Stimulated activated CD8-positive, alpha-beta memory T cell treated with anti-CD3 and anti-CD28 coated beads, Interleukin-7, amount 100 ng/mL, for 4 hours (primary cell): Measurements from ENCODE around the gene FHIT.

Source experiments
- DNase-seq, 2 donors: peaks; one replicate each; pipeline ENCODE4 v3.0.0-alpha.2; 2020; ENCODE audit warnings: low read depth in 2 of 2

The FHIT gene

GRCh38 chr3:60107275-60107674 lies 1144.0 kb downstream of the FHIT start:
- no peak for DNase-seq

GRCh38 chr3:60102154-60102553 lies 1149.1 kb downstream of the FHIT start:
- no peak for DNase-seq

GRCh38 chr3:60101621-60102020 lies 1149.6 kb downstream of the FHIT start:
- DNase-seq, result no peak

- no peak for DNase-seq
Observed at GRCh38 chr3:60096403-60096802, 1154.8 kb downstream of the FHIT start.

GRCh38 chr3:60095930-60096329 lies 1155.3 kb downstream of the FHIT start:
- DNase-seq, result no peak

- no peak for DNase-seq
Observed at GRCh38 chr3:60095516-60095915, 1155.7 kb downstream of the FHIT start.

- no peak for DNase-seq
Observed at GRCh38 chr3:60094392-60094947, 1156.8 kb downstream of the FHIT start.

GRCh38 chr3:60090548-60090947 lies 1160.7 kb downstream of the FHIT start:
- no peak for DNase-seq

GRCh38 chr3:60086811-60087210 lies 1164.4 kb downstream of the FHIT start:
- peak in 1 of 2 donors; percentile 20 for DNase-seq

- no peak for DNase-seq
Observed at GRCh38 chr3:60085649-60086048, 1165.6 kb downstream of the FHIT start.

- no peak for DNase-seq
Observed at GRCh38 chr3:60081381-60082095, 1169.7 kb downstream of the FHIT start.

- no peak for DNase-seq
Observed at GRCh38 chr3:60080648-60081047, 1170.6 kb downstream of the FHIT start.

GRCh38 chr3:60079076-60079475 lies 1172.2 kb downstream of the FHIT start:
- peak in 1 of 2 donors; percentile 14 for DNase-seq

- DNase-seq, result no peak
Observed at GRCh38 chr3:60076331-60076730, 1174.9 kb downstream of the FHIT start.

GRCh38 chr3:60073942-60074341 lies 1177.3 kb downstream of the FHIT start:
- no peak for DNase-seq

- no peak for DNase-seq
Observed at GRCh38 chr3:60073228-60073627, 1178.0 kb downstream of the FHIT start.

GRCh38 chr3:60070366-60070765 lies 1180.9 kb downstream of the FHIT start:
- DNase-seq, result no peak

GRCh38 chr3:60065227-60065868 lies 1185.9 kb downstream of the FHIT start:
- no peak for DNase-seq

GRCh38 chr3:60064210-60065178 lies 1186.8 kb downstream of the FHIT start:
- DNase-seq, result no peak

GRCh38 chr3:60056404-60056803 lies 1194.8 kb downstream of the FHIT start:
- DNase-seq, result no peak

GRCh38 chr3:60055765-60056164 lies 1195.5 kb downstream of the FHIT start:
- no peak for DNase-seq
